ENCODE data around the gene DLG2. TPM values are rescaled to one million over a fixed set of nuclear protein-coding genes. Genes with fewer than 3 reads are reported as not detected.

The DLG2 gene
- total and polyA plus RNA-seq, 9 of the 15 experiments (the other 6 are each of a cell fraction or from before 2014, with no cell fraction given): 0.52 to 1.6 (median 0.95) TPM

DNA sequence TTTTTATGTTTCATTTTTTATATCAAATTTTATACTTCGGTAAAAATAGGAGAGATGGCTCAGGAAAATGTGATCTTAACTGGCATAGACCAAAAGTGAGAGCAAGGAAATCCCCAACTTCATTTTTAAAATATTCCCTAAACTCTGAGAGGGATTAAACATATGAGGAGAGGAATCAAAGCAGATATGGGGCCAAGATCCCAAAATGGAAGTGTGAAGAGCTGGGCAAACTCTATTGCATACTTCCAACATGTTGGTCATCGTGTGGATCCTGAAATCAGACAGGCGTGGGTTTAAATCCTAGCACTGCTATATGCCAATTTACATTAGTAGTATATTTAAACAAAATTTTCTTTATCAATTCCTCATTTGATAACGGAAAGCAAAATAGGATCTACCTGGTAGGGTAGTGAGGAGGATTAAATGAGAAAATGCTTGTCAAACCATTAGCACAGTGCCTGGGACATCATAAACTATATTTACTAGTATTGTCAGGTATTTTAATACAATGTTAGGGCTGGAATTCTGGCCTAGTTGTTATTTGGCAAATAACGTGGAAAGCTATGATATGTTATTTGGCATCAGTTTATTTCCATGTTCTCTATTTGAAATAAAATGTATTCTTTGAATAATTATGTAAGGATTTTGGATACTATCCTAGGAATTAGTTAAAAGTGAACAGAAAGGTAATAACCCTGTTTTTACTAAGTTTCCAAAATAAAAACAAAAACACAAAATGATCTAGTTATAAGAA lies 1948.1 kb downstream of the DLG2 start:
- H2AFZ ChIP-seq (ENCODE audit: low read depth, low read length): no peak overlapping the region
- no peak overlapping the region for H3K4me3 ChIP-seq
- CTCF ChIA-PET (ENCODE audit: low intra/inter-chr PET ratio): no interaction called here
- no TSS peak for BruUV-seq (replicated peaks)
- peaks cover 0 to 4% of the 10 kb centered on the region in 2 experiments; a peak in 1 of 5 replicates for H3K27me3 ChIP-seq (ENCODE audit: control insufficient read depth in 2 of 2, insufficient read depth in 2 of 2, low read length in 2 of 2)
- FAIRE-seq: no peak
- H3K4me2 ChIP-seq (ENCODE audit: insufficient read depth, low read length): no peak overlapping the region
- no peaks in the 10 kb centered on the region for H3K9me1 ChIP-seq (ENCODE audit: control insufficient read depth, insufficient read depth, low read length)
- no peak for TF ChIP-seq MXD1 (CRISPR knock-in tag; IDR thresholded peaks at IDR 0.05; ENCODE audit: borderline replicate concordance, poor library complexity, severe bottlenecking)
- TF ChIP-seq TBP (optimal IDR thresholded peaks at IDR 0.05; ENCODE audit: low read depth, low read length): no peak
- no peak for TF ChIP-seq ZNF217 (CRISPR knock-in tag; IDR thresholded peaks at IDR 0.05)
- TF ChIP-seq, protein P1, sequence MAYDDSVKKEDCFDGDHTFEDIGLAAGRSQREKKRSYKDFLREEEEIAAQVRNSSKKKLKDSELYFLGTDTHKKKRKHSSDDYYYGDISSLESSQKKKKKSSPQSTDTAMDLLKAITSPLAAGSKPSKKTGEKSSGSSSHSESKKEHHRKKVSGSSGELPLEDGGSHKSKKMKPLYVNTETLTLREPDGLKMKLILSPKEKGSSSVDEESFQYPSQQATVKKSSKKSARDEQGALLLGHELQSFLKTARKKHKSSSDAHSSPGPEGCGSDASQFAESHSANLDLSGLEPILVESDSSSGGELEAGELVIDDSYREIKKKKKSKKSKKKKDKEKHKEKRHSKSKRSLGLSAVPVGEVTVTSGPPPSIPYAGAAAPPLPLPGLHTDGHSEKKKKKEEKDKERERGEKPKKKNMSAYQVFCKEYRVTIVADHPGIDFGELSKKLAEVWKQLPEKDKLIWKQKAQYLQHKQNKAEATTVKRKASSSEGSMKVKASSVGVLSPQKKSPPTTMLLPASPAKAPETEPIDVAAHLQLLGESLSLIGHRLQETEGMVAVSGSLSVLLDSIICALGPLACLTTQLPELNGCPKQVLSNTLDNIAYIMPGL (CRISPR knock-in tag; IDR thresholded peaks at IDR 0.05): no peak
- TF ChIP-seq MYC (IDR thresholded peaks at IDR 0.05; ENCODE audit: low read depth, low read length): no peak
- no peak for TF ChIP-seq MYC (CRISPR knock-in tag; IDR thresholded peaks at IDR 0.05; ENCODE audit: borderline replicate concordance, low read depth)
- no peak for ATAC-seq
- no peak overlapping the region for H3K27ac ChIP-seq (ENCODE audit: extremely low read depth, low read depth, low read length)
- H3K36me3 ChIP-seq (ENCODE audit: control insufficient read depth, insufficient read depth, low read length): no peaks in the 10 kb centered on the region
- in situ Hi-C loops (cut with MboI): no loop called here
- H4K20me1 ChIP-seq (replicated peaks; ENCODE audit: control insufficient read depth, insufficient read depth, low read length): no peaks in the 10 kb centered on the region
- H3K9me3 ChIP-seq (replicated peaks; ENCODE audit: control insufficient read depth, insufficient read depth, low read depth, low read length): no peaks in the 10 kb centered on the region
- intact Hi-C loops (cut with micrococcal nuclease): no loop called here
- POLR2A ChIA-PET: no interaction called here
- 0% methylated on average over 5 of the region's 5 CpGs for WGBS (ENCODE audit: insufficient coverage, low coverage, missing lambda C conversion rate)
- H3K9ac ChIP-seq (ENCODE audit: insufficient read depth in 1 of 2, low read depth in 2 of 2, low read length in 2 of 2): no peak overlapping the region
- no peaks in the 10 kb centered on the region for H3K79me2 ChIP-seq (ENCODE audit: control insufficient read depth, insufficient read depth, low read length)
- H3K4me1 ChIP-seq (replicated peaks in 1 of 2; ENCODE audit: control insufficient read depth in 2 of 2, insufficient read depth in 2 of 2, low read length in 2 of 2): no peaks in the 10 kb centered on the region; a peak in 2 of 5 replicates
- DNase-seq (ENCODE audit: extremely low read depth in 1 of 4, low spot score in 3 of 4): no peak

All from K562 (cell line).